Measurements from ENCODE around the gene ACAN. TPM values are rescaled to one million over a fixed set of nuclear protein-coding genes. Genes with fewer than 3 reads are reported as not detected.

Gene ACAN
- total RNA-seq, 1 donor from 2014 or later: 2.0 TPM

DNA sequence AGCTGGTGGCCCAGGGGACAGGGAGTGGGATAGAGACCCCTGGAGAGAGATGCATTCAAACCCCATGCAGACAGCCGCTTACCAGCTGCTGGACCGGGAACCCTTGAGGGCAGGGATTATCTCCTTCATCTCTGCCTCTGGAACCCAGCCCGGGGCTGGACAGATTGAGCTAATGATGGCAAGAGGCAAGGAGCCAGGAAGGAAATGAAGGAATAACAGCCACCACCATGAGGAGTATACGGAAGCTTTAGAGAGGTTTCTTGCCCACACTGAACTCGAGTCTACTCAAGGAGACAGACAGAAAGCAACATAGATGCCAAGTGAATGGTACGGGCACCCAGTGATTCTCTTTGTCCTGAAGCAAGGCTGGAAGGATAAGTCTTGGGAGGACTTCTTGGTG, 68.9 kb downstream of the ACAN start:
- H3K4me1 Mint-ChIP-seq (ENCODE audit: low read depth): no peaks in the 10 kb centered on the region
- peaks cover 13% of the 10 kb centered on the region for H3K27me3 Mint-ChIP-seq
- no peaks in the 10 kb centered on the region for H3K9me3 Mint-ChIP-seq (ENCODE audit: low read depth)
- TF ChIP-seq, protein P1, sequence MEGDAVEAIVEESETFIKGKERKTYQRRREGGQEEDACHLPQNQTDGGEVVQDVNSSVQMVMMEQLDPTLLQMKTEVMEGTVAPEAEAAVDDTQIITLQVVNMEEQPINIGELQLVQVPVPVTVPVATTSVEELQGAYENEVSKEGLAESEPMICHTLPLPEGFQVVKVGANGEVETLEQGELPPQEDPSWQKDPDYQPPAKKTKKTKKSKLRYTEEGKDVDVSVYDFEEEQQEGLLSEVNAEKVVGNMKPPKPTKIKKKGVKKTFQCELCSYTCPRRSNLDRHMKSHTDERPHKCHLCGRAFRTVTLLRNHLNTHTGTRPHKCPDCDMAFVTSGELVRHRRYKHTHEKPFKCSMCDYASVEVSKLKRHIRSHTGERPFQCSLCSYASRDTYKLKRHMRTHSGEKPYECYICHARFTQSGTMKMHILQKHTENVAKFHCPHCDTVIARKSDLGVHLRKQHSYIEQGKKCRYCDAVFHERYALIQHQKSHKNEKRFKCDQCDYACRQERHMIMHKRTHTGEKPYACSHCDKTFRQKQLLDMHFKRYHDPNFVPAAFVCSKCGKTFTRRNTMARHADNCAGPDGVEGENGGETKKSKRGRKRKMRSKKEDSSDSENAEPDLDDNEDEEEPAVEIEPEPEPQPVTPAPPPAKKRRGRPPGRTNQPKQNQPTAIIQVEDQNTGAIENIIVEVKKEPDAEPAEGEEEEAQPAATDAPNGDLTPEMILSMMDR (IDR thresholded peaks at IDR 0.05; ENCODE audit: unreplicated experiment): no peak
- no peaks in the 10 kb centered on the region for H3K36me3 Mint-ChIP-seq (ENCODE audit: insufficient read depth)
- no peak overlapping the region for H3K27ac Mint-ChIP-seq
- DNase-seq (ENCODE audit: low spot score, unreplicated experiment): no peak
- H3K4me3 Mint-ChIP-seq (ENCODE audit: low read depth): no peak overlapping the region

DNA sequence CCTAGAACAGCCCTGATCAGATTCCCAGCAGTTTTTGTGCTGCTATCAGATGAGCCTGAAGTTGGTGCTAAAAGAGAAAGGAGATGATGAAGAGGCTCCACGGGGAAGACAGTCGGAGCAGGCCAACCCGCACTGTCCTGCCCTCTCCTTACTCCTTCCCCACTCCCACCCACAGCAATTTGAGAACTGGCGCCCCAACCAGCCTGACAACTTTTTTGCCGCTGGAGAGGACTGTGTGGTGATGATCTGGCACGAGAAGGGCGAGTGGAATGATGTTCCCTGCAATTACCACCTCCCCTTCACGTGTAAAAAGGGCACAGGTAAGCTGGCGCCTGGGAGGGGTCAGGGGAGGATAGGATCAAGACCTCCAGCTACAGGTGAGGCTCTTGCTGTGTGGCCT, 69.5 kb downstream of the ACAN start:
- Mint-ChIP-seq H3K9me3 (ENCODE audit: low read depth) (no peaks in the 10 kb centered on the region), H3K4me1 (ENCODE audit: low read depth) (no peaks in the 10 kb centered on the region), H3K36me3 (ENCODE audit: insufficient read depth) (no peaks in the 10 kb centered on the region), H3K4me3 (ENCODE audit: low read depth) (no peak overlapping the region), H3K27me3 (peaks cover 11% of the 10 kb centered on the region), H3K27ac (no peak overlapping the region)
- no peak for DNase-seq (ENCODE audit: low spot score, unreplicated experiment)
- TF ChIP-seq, protein P1 (IDR thresholded peaks at IDR 0.05; ENCODE audit: unreplicated experiment): no peak

DNA sequence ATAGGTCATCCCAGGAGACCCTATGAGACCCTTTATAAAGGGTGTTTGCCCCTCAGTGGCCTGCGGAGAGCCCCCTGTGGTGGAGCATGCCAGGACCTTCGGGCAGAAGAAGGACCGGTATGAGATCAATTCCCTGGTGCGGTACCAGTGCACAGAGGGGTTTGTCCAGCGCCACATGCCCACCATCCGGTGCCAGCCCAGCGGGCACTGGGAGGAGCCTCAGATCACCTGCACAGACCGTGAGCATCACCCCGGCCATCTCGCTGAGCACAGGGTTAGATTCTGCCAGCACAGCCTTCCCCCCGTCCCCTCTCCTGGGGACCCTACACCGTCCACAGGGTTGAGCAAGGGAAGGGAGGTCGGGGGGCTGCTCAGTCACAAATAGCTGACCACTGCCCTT, 70.5 kb downstream of the ACAN start:
- peaks cover 10% of the 10 kb centered on the region for H3K27me3 Mint-ChIP-seq
- H3K27ac Mint-ChIP-seq: no peak overlapping the region
- no peaks in the 10 kb centered on the region for H3K36me3 Mint-ChIP-seq (ENCODE audit: insufficient read depth)
- no peak for DNase-seq (ENCODE audit: low spot score, unreplicated experiment)
- TF ChIP-seq, protein P1 (IDR thresholded peaks at IDR 0.05; ENCODE audit: unreplicated experiment): no peak
- H3K9me3 Mint-ChIP-seq (ENCODE audit: low read depth): no peaks in the 10 kb centered on the region
- H3K4me1 Mint-ChIP-seq (ENCODE audit: low read depth): no peaks in the 10 kb centered on the region
- no peak overlapping the region for H3K4me3 Mint-ChIP-seq (ENCODE audit: low read depth)

DNA sequence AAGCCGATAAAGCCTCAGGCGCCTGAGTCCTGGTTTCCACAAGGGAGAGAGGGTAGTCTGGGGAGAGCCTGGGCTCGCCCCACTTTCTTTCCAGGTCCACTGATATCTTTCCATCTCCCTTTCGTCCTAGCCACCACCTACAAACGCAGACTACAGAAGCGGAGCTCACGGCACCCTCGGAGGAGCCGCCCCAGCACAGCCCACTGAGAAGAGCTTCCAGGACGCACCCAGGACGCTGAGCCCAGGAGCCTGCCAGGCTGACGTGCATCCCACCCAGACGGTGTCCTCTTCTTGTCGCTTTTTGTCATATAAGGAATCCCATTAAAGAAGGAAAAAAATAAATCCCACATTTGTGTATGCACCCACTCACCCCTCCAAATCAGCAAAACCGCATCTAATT, 71.0 kb downstream of the ACAN start:
- Mint-ChIP-seq H3K9me3 (ENCODE audit: low read depth) (no peaks in the 10 kb centered on the region), H3K36me3 (ENCODE audit: insufficient read depth) (no peaks in the 10 kb centered on the region), H3K4me3 (ENCODE audit: low read depth) (no peak overlapping the region), H3K27me3 (peaks cover 10% of the 10 kb centered on the region), H3K4me1 (ENCODE audit: low read depth) (no peaks in the 10 kb centered on the region), H3K27ac (no peak overlapping the region)
- TF ChIP-seq, protein P1 (IDR thresholded peaks at IDR 0.05; ENCODE audit: unreplicated experiment): no peak
- DNase-seq (ENCODE audit: low spot score, unreplicated experiment): no peak

DNA sequence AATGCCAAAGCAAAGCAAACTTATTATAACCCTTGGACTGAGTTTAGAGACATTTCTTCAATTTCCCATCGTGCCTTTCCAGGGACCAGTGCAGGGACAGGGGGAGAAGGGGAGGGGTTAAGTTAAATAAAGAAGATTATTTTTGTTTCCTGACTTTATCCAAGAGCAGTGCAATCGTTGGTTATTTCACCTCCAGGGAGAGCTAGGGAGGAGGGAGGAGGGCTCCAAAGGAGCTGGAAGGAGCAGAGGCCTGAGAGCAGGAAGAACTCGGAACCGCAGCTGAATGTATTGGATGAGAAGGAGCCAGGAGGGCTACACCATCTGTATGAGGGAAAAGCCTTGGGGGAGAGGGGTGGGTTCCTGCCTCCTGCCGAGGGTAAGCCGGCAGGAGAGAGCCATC, 71.4 kb downstream of the ACAN start:
- Mint-ChIP-seq H3K36me3 (ENCODE audit: insufficient read depth) (no peaks in the 10 kb centered on the region), H3K4me1 (ENCODE audit: low read depth) (no peaks in the 10 kb centered on the region), H3K9me3 (ENCODE audit: low read depth) (no peaks in the 10 kb centered on the region), H3K27me3 (peaks cover 10% of the 10 kb centered on the region), H3K4me3 (ENCODE audit: low read depth) (no peak overlapping the region), H3K27ac (peak overlapping the region; percentile 38)
- TF ChIP-seq, protein P1 (IDR thresholded peaks at IDR 0.05; ENCODE audit: unreplicated experiment): no peak
- DNase-seq (ENCODE audit: low spot score, unreplicated experiment): no peak

All from progenitor cell of endocrine pancreas (in vitro differentiated cells).